Measurements from ENCODE around the gene GABRR2.
A peak's percentile ranks its signal among the peaks of the same experiment; 100 is the strongest.

The GABRR2 gene

DNA sequence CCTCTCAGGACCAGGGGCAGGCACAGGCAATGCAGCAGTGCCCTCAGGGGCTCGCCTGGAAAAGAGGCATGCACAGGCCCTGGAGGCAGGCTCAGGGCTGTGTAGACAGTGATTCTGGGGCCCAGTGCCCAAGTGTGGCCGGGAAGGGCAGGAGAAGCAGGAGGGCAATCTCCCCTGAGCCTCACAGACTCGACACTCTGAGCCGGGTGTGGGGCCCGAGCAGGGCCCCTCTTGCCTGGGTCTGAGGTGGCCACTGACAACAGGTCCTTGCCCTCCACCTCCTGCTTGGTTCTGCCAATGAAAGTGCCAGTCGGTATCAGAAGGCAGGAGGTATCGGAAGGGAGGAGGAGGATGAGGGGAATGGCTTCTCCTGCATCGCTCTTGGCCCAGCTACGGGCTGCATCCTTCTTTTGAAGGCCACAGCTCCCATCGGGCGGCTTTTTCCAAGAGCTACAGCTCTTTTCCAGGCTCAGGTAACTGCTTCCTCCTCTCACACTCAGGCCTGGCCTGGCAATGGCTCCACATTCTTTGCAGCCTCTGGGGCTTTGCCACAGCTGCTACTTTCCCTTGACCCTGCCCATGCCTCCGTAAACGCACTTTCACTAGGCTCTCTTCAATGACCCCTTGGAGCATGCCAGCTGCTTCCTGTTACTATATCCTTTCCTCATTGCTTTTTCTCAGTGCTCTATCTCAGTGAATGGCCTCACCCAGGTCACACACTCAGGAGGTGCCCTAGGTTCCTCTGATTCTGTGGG, 24.5 kb downstream of the GABRR2 start:
- no peak for DNase-seq

DNA sequence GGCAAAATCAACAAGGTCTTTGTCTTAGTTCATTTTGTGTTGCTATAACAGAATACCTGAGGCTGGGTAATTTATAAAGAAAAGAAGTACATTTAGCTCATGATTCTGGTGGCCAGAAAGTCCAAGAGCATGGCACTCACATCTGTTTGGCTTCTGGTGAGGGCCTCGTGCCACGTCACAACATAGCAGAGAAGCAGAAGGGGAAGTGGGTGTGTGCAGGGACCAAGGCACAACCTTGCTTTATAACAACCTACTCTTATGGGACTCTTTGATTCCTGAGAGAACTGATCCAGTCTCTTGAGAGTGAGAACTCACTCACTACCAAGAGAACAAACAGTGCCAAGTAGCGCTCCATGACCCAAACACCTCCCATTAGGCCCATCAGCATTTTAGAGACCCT, 25.4 kb downstream of the GABRR2 start:
- no peak for DNase-seq

DNA sequence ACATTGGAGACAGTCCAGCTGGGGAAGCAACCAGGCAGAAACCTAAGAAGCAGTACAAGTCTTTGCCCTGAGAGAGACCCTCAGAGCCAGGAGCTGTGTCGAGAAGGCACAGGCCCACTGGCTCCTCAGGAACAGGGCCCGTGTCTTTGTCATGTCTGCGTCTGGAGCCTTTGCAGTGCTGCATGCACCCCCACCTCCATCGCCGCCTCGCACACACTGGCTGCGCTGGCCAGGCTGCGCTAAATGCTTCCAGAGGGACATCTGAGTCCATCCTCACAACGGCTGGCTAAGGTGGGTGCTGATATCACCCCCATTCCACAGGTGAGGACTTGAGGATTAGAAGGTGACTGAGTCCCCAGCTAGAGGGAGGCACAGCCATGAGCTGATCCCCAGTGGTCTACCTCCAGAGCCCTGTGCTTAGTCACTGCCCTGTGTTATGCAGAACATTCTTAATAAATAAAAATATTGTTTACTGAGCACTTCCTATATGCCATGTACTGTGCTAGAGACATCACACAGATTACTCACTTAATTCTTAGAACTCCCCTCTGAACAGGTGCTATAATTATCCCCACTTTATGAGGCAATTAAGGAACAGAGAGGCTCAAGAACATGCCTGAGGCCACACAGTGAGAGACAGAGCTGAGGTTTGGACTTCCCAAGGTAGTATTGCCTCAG, 27.6 kb downstream of the GABRR2 start:
- DNase-seq, result no peak

DNA sequence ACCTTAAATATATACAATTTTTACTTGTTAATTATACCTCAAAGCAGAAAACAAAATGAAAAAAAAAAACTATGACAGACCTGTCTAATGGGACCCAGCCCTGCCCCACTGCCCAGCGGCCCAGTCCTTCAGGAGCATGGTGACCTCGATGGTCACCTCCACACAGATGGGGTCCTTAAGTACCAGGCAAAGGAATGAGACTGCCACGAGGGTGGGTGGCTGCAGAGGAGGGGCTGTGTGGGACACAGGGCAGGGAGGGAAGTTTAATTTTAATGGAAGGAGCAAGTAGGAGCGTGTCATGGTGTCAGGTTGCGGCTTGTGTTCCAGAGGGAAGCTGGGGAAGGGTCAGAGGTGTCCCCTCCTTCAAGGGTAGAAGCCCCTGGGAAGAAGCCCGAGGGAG, 28.6 kb downstream of the GABRR2 start:
- no peak for DNase-seq

DNA sequence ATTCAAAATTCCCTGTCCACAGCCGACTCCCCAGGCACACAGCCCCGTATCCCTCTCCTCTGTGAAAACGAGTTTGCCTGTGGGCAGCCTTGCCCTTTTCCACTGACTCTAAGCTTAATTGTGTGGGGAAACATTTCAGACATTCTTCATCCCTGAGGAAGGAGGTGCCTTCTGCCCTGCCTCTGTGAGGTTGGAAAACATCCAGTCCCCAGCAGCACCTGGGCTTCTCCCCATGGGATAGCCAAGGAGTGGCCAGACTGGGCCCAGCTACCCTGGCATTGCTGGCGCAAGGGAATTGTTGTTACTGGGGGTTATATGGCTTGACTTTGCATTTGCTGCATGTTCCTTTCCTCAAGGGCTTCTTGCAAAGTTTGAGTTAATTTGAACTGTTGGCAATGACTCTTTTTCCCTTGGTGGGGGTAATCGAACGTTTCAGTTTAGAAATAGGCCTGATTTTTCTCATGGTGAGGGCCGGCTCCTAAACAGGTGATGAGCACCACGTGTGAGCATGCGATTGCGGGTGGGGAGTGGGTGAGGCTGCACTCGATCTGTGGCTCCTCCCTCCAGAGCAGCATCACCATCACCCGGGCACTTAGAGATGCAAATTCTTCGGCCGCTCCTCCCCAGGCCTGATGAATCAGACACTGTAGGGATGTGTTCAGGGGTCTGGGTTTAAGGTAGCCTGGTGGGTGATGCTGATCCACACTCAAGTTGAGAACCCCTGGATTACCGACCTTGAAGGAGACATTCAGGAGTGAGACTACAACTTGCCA, 29.9 kb downstream of the GABRR2 start:
- no peak for DNase-seq

DNA sequence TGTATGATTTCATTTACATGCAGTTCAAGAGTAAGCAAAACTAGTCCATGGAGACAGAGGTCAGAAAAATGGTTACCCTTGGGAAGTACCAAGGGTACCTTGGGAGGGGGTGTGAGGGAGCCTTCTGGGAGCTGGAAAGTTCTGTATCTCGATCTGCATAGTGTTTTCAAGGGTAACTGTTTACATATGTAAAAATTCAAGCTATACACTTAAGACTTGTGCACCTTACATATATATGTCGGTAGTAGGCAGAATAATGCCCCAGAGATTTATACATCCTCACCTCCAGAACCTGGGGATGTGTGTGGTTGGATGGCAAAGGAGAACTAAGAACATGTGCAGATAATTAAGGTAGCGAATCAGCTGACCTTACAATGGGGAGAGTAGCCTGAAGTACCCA, 31.0 kb downstream of the GABRR2 start:
- no peak for DNase-seq

DNA sequence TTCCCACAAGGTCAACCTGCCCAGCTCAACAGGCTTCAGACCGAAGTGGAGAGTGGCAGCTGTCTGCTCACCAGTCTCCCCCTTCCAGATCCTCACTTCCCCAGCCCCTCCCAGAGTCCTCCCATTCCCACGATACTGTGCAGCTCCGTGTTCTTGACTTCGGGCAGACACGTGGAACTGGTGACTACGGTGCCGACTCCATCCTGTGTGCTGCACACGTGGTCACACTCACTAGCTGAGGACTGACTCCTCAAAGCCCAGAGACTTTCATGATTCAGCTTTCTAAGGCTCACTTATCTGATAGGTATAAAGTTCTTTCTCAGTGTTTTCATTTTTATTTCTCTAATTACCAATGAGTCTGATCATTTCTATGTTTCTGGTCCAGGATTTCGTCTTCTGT, 32.4 kb downstream of the GABRR2 start:
- DNase-seq, result no peak

DNA sequence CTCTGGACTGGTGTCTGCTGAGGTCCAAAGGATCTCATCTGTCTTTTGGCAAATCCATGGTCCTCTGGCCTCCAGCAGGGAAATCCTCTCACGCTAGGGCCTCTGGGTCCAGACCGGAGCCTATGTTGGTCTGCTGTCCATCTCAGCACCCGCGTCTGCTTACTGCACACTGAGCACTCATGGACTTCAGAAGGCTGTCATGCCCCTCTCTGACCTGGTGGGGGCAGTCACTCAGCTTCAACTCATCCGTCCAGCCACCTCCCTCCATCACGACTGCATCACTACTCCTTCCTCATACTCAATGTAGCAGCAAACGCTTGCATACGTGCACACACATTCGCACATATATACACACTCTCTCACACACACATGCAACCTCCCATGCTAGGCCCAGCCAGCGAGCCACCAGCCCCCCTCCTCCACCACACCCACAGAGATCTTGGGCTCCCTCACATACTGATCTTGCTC, 33.3 kb downstream of the GABRR2 start:
- peak; percentile 69 for DNase-seq

DNA sequence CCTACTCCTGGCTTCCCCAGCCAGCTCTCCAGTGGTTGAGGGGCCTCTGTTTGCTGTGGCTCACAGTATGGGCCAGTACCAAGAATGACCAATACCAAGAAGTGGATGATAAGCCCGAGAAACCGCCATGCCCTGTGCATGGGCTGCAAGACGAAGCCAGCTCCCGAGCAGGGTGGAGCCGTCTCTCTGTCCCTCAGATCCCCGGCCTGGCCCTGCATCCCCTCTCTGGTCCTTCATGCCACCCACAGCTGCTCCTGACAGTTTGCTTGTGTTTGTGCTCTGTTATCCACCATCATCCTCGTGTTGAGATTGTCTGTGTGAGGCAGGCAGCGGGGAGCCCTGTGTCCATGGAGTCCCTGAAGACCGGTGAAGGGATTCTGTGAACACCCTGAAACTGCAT, 36.1 kb downstream of the GABRR2 start:
- DNase-seq, result no peak

DNA sequence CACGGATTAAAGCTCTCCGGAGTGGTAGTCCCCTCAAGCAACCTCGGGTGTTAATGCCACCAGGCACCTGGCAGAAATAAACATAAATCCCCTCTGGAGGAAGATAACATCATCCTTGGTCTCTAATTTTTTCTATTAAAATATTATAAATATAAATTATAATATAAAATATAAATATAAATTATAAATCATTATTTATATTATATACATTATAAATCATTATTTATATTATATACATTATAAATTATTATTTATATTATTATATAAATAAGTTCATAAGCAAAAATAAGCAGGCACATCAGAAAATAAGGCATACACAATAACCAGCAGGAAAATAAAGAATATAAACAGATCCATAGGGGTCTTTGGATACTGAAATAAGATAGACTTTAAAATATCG, 39.2 kb downstream of the GABRR2 start:
- no peak for DNase-seq

DNA sequence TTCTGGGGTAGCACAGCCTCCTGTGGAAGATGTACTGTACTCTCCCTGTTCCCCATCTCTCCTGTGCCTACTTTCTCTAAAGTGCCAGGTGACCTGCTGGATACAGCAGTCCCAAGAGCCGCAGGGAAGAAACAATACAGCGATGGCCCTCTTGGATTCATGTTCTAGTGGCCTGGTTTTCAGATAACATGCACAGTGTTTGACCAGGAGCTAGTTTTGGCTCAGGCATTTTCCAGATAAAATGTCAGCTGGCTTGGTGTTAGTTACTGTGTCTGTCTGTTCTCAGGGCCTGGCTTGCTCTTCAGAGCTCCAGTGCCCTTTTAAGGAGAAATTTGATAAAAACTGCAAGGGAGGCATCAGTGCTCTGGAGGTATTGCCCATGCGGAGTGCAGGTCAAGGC, 41.3 kb downstream of the GABRR2 start:
- no peak for DNase-seq

DNA sequence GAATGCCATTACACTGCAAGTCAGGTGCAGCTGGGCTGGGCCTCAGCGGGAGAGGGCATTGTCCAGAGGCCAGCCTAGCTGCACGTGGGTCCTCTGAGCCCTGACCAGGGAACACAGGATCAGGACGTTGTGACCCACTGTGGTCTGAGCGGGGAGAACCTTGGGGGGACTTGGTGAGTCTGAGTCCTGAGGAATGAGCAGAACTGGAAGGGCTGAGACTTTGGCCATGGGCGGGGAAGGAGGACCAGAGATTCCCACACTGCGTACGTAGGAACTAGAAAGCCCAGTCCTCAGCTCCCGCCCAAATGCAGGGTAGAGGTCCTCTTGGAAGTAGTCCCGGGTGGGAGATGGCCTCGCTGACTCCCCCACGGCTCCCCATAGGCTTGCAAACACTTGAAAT, 42.5 kb downstream of the GABRR2 start:
- no peak for DNase-seq

DNA sequence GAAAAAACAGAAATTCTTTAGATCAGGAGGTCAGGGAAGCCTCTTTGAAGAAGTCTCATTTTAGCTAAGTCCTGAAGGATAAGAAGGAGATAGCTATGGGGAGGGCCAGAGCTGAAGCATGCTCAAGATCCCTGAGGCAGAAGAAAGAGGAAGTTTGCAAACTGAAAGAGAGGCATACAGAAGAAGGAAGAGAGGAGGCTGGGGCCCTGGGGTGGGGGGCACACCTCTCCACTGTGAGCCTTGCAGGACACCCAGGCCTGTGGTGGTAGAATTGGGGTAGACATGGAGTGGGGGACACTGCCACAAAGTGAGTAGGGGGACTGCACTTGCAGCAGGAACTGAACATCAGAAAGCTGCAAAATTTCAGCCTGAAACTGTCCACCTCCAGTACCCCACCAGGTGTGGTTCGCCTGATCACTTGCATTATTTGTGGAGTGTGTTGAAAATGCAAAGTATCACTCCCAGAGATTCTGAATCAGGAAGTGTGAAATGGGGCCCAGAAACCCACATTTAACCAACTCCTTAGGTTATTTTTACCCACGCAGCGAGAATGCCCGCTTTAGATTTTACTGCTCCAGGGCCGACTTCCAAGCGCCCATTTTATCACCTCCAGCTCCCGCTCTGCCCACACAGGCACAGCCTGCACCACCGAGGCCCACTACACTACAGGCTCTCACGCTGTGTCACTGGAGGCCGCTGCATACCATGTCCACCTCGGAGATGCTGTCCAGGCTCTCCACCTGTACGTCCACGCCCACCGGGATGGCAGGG, 44.0 kb downstream of the GABRR2 start:
- no peak for DNase-seq

DNA sequence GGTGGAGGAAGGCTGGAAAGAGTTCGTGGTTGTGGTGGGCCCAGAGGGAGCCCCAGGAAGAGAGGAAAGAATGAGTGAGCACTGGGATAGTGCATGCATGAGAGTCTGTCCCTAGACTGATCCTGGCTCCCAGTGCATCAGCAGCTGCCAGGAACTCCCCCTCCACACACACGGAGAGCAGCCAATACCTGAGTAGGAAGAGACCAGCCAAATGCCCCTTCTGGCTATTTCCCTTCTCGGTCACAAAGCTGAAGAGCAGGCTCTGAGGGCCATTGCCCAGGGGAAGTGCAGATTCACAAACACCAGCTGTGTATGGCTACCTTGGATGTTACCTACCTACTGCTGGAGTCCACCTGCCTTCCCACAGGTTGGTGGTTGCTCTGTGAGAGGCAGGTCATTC, 45.1 kb downstream of the GABRR2 start:
- no peak for DNase-seq

DNA sequence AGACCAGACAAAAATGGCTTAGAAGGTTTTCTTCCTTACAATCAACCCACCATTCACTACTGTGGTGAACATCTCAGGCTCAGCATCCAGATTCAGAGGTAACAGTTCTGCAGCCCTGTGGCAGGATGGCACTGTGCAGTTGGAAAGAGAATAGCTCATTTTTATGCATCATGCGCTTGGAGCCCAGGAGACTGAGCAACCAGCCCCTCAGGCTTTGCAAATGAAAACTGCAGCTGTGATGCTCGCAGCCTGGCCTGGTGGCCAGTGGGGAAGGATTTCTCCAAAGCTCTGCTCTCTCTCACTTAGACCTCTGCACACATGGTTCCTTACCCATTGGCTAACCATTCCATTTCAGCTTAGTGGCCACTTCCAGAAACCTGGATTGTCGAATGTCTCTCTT, 45.8 kb downstream of the GABRR2 start:
- no peak for DNase-seq

DNA sequence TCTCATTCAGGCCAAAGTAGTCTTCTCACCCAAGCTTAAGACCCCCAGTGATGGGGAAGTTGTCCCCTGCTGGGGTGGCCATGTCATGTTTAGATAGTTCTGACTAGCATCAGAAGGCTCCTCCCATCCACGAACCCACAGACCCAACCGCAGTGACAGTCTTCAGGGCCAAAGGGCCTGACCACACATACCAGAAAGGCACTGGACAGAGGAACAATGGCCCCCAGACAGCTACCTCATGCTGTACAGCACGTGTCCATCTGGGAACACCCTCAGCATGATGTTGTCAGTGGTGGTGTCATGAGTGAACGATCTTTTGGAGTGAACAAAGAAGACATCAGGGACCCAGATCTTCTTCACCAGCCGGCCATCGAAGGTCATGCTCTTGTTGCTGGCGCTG, 46.3 kb downstream of the GABRR2 start:
- DNase-seq, result no peak

DNA sequence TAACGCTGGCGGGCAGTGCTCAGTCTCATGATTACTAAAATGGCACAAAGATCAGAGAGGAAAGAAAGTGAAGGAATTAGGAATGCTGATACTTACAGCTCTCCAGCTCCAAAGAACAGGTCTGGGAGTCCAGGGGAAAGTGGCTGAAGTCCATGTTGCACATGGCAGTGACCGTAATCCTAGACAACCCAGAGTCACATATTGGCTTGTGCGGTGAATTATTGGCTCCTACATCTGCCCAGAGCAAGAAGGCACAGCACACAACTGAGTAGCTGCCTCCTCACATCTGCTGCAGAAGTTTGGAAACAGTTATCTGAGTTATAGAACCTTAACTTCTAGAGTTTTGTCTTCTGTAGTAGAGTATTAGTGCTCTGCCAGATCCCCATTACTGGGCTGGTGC, 47.2 kb downstream of the GABRR2 start:
- DNase-seq, result no peak

DNA sequence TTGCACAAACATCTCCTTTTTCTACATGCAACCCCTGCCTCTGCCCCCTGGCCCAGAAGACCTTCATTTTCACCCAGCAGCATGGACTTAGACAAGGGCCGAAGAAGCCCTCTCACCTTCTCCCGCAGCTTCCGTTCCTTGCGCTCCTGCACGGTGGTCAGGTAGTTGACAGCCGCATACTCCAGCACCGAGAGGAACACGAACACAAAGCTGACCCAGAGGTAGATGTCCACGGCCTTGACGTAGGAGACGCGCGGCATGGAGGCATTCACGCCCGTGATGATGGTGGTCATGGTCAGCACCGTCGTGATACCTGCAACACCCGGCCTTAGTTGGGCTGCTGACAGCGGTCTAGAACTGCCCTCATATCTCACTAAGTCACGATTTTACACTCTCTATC, 50.8 kb downstream of the GABRR2 start:
- DNase-seq, result no peak

DNA sequence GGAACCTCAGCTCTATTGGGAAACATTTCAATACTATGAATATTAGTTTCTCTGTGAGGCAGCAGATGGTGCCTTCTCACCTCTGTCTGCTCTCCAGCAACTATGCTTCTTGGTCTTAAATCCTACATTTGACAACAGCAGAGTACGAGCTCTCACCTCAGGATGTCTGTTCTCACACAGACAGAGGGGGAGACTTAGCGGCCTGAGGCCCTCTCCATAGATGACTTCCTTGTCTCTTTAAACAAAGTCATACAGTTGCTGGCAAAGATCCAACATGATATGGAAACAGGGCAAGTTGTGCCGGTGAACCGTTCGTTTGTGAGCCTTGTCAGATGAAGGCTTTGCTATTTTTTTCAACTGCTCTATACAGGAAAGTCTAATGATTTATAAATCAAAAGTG, 54.3 kb downstream of the GABRR2 start:
- DNase-seq, result no peak

DNA sequence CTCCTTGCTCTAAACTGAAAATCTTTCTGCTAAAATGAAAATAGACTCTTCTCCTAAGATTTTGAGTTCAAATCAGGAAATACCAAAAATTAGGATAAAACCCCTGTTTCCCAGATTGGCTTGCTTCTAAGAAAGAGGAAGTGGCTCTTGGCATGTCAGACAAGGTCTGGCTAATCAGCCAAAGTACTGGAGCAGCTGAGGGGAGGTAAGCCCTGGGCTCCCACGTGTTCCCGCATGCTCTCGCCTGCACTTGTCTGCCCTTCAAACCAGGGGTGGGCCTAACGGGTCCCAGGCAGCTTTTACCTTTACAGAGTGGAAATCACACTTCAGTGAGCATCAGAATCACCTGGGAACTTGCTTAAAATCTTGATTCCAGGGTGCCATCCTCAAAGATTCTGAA, 54.8 kb downstream of the GABRR2 start:
- no peak for DNase-seq

DNA sequence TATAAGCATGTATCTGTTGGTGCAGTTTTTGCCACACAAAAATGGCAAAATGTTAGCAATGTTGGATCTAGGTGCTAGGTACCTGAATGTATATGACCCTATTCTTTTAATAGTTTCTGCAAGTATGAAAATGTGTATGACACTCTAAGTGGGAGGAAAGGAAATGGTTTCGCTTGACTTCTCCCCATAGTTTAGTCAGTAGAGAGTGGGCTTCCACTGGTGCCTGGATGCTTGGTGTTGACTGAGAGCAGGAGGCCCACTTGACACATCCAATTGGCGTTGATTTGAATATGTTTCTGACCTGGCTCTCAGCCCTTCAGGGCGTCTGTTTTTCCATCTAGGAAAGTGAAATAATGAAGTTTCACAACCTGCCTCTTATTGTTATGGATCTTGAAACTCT, 56.2 kb downstream of the GABRR2 start:
- no peak for DNase-seq

DNA sequence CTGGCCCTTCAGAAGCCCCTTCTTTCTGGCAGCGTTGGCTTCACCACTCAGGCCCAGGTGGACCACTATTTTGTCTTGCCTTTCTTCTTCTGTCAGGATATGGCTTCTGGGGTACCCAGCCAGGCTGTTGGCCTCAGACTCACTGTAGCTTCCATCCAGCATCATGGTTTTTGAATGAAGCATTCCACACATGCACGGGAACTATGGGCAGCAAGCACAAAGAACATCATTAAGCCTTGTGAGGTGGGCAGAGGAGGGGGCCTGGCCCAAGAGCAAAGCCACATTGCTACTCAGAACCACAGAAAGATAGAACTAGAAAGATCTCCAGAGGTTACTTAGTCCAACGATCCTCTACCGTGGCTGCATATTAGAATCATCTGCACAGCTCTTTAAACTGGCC, 57.3 kb downstream of the GABRR2 start:
- no peak for DNase-seq

DNA sequence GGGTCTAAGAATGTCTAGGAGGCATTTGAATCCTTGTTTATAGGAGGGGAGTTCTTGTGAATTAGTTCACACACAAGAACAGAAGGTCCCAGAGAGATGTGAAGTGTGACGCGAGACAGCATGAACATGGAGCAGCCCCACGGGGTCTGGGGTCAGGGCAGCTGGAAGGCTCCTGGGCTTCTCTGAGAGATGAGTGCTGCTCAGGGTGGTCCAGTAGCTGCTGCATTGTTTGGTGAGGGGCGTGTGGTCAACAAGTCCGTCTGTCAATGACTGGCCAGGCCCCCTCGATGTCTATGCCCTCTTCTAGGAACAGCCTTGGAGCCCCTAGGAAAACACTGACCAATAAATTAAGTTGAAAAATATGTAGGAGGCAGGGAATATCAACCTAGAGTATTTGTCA, 57.8 kb downstream of the GABRR2 start:
- no peak for DNase-seq

All from activated CD4-positive, alpha-beta T cell treated with anti-CD3 and anti-CD28 coated beads for 48 hours (primary cell).